AG20443 (cell line): ENCODE results near the gene XXYLT1.
"Not testable (repeated sequence)": the region's sequence is repeated elsewhere in the genome, so short reads cannot be mapped to it uniquely, and the experiment has no call there.

Experiments used
- DNase-seq: peaks from one replicate; pipeline ENCODE4 v3.0.0; 2012; ENCODE audit warnings: low spot score, mixed read lengths

XXYLT1 gene

GRCh38 chr3:195042743-195043606 is 228.0 kb downstream of the XXYLT1 start:
- no peak for DNase-seq

- DNase-seq, result no peak
These were observed 228.9 kb downstream of the XXYLT1 start for GRCh38 chr3:195041871-195042742.

- no peak for DNase-seq
These were observed 230.0 kb downstream of the XXYLT1 start for GRCh38 chr3:195040773-195041520.

- DNase-seq, result no peak
These were observed 230.9 kb downstream of the XXYLT1 start for GRCh38 chr3:195040094-195040493.

- no peak for DNase-seq
These were observed 231.6 kb downstream of the XXYLT1 start for GRCh38 chr3:195039180-195039843.

GRCh38 chr3:195038161-195038560 is 232.8 kb downstream of the XXYLT1 start:
- no peak for DNase-seq

- DNase-seq, result not testable (repeated sequence)
These were observed 233.4 kb downstream of the XXYLT1 start for GRCh38 chr3:195037586-195037985.

GRCh38 chr3:195036974-195037373 is 234.0 kb downstream of the XXYLT1 start:
- no peak for DNase-seq

- DNase-seq, result no peak
These were observed 234.4 kb downstream of the XXYLT1 start for GRCh38 chr3:195036574-195036973.

- DNase-seq, result no peak
These were observed 234.8 kb downstream of the XXYLT1 start for GRCh38 chr3:195036203-195036505.

- DNase-seq, result no peak
These were observed 235.4 kb downstream of the XXYLT1 start for GRCh38 chr3:195035345-195036202.

- no peak for DNase-seq
These were observed 236.4 kb downstream of the XXYLT1 start for GRCh38 chr3:195034541-195034940.

- DNase-seq, result no peak
These were observed 236.9 kb downstream of the XXYLT1 start for GRCh38 chr3:195034101-195034500.

- no peak for DNase-seq
These were observed 237.3 kb downstream of the XXYLT1 start for GRCh38 chr3:195033531-195034091.

GRCh38 chr3:195032955-195033354 is 238.0 kb downstream of the XXYLT1 start:
- DNase-seq, result no peak

- no peak for DNase-seq
These were observed 238.7 kb downstream of the XXYLT1 start for GRCh38 chr3:195032106-195032759.

GRCh38 chr3:195031574-195032003 is 239.4 kb downstream of the XXYLT1 start:
- DNase-seq, result no peak

GRCh38 chr3:195030791-195031321 is 240.1 kb downstream of the XXYLT1 start:
- DNase-seq, result no peak

GRCh38 chr3:195028877-195029606 is 241.9 kb downstream of the XXYLT1 start:
- DNase-seq, result no peak
